SHP77 treated with DMSO at 0.1 percent for 48 hours (cell line): ENCODE results near the gene CCIN.
"Not testable (repeated sequence)": the region's sequence is repeated elsewhere in the genome, so short reads cannot be mapped to it uniquely, and the experiment has no call there.

Experiments
- DNase-seq: peaks from one replicate; lab custom pipeline; 2025; lab: John Stamatoyannopoulos, UW

Gene CCIN

DNA sequence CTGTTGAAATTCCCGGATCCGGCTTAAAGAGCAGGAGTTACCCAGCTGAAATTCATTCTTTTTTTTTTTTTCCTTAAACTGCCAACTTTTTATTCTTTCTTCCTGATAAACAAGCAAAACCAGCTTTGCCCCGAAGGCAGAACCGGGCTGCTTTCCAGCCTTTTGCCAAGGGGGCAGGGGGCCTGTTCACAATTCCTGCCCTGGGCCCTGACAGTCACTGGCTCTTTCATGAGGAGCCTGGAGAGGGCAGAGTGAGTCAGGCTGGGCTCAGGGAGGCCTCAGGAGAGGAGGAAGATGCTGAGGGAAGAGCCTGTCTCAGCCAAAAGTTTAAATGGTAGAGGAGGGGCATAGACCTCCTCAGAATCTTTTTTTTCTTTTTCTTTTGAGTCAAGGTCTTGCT lies 27.9 kb upstream of the CCIN start:
- DNase-seq, result no peak

GRCh38 chr9:36141761-36142160 lies 27.4 kb upstream of the CCIN start:
- no peak for DNase-seq

DNA sequence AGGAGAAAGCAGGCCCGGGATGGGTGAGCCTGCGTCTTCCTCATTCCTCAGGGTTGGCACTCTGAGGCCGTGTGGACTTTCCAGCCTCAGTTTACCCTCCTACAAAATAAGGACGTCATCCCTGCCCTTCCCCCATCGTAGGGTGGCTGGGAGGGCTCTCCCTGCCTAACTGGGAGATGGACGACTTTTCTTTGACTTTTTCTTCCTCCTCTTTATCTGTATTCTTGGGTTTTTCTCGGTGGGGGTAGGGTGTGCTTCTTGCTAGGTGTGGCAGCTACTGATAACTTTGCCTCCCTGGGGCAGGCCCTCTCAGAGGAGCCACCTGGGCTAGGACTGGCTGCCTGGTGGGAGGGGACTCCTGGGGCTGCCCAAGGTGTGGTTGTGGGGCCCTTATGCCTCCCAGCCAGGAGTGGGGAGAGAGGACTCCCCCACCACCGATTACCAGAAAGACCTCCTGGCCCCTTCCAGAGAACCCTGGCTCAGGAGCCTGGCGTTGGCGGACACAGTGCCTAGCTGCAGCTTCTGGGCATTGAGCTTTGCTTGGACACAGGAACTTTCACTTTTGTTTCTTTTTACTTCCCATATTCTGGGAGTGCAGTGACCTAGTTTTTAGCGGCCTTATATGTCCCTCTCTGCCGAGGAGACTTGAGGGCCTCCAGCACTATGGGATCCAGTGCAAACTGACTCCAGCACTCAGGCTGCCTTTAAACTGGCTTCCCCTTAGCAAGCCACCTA lies 26.5 kb upstream of the CCIN start:
- no peak for DNase-seq

- no peak for DNase-seq
Measured at GRCh38 chr9:36143245-36143641, 25.9 kb upstream of the CCIN start.

DNA sequence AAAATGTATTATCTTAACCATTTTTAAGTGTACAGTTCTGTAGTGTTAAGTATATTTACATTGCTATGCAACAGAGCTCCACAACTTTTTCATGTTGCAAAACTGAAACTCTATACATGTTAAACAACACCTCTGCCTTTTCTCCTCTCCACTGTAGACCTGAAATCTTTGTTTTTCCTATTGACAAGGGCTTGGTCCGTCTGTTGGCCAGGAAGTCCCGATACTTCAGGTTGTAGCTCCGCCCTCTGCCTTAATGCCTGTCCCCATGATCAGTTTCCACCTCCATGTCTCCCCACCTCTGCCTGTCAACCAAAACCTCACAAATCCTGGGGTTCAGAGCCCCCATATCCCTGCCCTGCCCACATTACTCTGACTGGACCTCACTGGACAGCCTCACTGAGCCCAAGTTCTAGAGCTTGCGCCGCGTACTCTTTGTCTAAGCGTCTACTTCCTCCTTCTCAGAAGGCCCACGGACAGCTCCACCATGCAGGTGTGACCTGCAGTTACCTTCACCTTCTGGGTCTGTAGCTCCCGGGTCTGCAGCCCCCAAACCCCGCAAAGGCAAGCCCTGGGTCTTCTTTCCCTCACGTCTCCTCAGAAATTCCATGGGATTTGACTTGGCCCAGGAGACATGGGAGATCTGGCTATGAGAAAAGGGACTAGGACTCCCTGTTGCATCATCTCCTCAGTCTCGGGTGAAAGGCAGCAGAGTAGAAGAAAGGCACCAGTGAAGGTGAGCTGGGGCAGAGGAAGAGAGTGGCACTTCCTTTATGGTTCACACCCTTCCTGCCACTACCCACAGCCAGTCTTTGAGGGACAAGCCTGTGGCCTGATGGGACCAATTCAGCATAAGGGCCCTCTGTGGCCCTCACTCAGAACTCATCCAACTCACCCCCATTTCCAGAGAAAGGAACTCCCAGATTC lies 24.6 kb upstream of the CCIN start:
- DNase-seq, result no peak

DNA sequence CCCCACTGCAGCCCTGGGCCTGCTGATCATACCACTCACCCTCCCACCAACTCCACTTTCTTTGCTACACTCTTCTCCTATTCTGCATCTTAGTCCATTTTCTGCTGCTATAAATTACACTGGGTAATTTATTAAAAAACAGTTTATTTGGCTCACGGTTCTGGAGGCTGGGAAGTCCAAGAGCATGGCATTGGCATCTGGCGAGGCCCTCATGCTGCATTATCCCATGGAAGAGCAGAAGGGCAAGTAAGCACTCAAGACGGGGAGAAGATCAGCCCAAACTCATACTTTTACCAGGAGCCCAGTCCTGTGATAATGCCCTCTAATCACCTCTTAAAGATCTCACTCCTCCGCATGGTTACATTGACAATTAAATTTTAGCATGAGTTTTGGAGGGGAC lies 23.2 kb upstream of the CCIN start:
- DNase-seq, result no peak

- no peak for DNase-seq
Measured at GRCh38 chr9:36146651-36147050, 22.5 kb upstream of the CCIN start.

GRCh38 chr9:36147441-36148175 lies 21.6 kb upstream of the CCIN start:
- DNase-seq, result no peak

GRCh38 chr9:36148311-36149051 lies 20.7 kb upstream of the CCIN start:
- DNase-seq, result no peak

DNA sequence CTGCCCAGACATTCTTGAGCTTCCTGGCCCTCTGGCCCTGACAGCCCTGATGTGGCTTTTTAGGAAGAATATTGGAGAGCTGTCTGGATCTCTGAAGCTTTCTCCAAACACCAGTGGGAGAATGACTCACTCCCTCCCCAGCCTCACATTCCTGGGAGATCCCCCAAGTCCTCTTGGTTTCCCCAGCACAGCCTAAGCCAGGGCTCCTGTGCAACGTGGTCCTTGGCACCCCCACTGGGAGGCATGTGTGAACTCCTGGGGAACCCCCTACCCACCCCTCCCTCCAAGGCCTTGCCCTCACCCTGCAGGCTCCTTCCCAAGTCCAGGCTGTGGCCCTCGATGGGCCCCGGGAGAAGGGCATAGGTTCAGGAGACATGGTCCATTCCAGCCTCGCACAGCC lies 20.0 kb upstream of the CCIN start:
- DNase-seq, result no peak

- DNase-seq, result no peak
Measured at GRCh38 chr9:36150574-36151315, 18.4 kb upstream of the CCIN start.

GRCh38 chr9:36151316-36152210 lies 17.6 kb upstream of the CCIN start:
- DNase-seq, result no peak

DNA sequence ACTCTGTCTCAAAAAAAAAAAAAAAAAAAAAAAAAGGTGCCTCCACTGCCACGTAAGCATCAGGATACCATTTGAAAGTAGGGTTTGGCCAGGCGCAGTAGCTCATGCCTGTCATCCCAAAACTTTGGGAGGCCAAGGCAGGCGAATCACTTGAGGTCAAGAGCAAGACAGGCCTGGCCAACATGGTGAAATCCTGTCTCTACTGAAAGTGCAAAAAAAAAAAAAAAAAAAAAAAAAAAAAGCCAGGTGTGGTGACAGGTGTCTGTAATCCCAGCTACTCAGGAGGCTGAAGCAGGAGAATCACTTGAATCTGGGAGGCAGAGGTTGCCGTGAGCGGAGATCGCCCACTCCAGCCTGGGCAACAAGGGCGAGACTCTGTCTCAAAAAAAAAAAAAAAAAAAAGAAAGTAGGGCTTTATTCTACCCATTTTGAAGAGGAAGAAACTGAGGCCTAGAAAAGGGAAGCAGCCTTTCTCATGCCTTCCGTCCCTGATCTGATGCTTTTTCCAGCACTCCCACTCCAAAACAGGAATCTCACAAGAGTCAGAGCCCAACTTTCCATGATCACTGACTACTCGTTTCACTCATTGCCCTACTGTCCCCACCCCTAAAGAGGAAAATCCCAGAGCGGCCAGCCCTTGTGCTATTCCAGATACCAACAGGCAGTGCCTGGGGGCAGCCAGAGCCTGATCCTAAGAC lies 16.3 kb upstream of the CCIN start:
- DNase-seq, result no peak

- DNase-seq, result no peak
Measured at GRCh38 chr9:36153746-36154145, 15.4 kb upstream of the CCIN start.

DNA sequence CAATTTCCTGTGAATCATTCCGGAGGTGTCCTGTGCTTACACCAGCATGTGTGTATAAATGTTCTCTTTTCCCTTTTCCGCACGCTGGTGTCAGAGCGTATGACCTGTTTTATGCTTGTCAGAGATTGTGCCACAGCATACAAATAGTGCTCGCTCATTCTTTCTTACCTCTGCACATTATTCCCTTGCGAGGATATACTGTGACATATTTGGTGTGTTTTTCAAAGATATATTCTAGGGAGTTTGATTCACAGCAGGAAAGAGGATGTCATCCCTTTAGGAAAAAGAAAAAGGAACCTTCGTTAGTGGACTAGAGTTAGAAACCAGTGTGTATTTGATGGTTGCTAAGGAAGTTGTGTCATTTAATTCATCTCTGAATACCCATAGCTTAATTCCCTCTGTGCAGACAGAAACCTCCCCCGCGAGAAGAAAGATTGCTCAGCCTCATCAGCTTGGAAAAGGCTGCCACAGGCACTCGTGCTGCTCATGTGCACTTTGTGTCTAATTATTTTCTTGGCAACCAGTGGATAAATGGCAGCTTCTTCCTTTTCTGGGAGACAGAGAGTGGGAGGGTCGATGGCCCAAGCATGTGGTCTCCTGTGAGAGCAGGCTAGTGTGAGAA lies 14.7 kb upstream of the CCIN start:
- no peak for DNase-seq

- no peak for DNase-seq
Measured at GRCh38 chr9:36156116-36156515, 13.1 kb upstream of the CCIN start.

GRCh38 chr9:36158122-36158521 lies 11.1 kb upstream of the CCIN start:
- no peak for DNase-seq

DNA sequence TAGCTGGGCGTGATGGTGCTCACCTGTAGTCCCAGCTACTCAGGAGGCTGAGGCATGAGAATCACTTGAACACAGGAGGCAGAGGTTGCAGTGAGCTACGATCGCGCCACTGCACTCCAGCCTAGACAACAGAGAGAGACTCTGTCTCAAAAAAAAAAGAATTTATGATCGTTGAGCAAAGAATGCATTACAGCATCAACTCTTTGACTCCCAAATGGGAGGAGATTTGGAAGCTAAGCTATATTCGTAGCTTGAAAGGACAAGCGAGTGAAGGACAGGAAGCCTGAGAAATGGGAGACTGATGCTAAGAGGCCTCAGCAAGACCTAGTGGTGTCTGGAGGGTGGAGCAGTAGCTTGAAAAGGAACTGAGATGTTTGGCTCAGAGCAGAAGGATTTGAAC lies 10.3 kb upstream of the CCIN start:
- DNase-seq, result no peak

GRCh38 chr9:36159509-36159908 lies 9.7 kb upstream of the CCIN start:
- DNase-seq, result not testable (repeated sequence)
